Parathyroid adenoma (tissue), 2 donors: Measurements from ENCODE around the gene COL4A2.
A peak's percentile ranks its signal among the peaks of the same experiment; 100 is the strongest.
"Not testable (repeated sequence)": the region's sequence is repeated elsewhere in the genome, so short reads cannot be mapped to it uniquely, and the experiment has no call there.

ENCODE experiments used
- H2AFZ ChIP-seq: fragments of 300-600 bp; sonication (generic); one replicate; pipeline ENCODE4 v1.7.0; 2017; ENCODE audit warnings: antibody characterized with exemption, mild to moderate bottlenecking
- H3K27ac ChIP-seq: fragments of 300-600 bp; sonication (generic); one replicate; pipeline ENCODE4 v1.7.0; 2017
- H3K27me3 ChIP-seq: fragments of 300-600 bp; sonication (generic); one replicate; pipeline ENCODE4 v1.7.0; 2017; ENCODE audit warnings: low read length; ENCODE audit not compliant: control insufficient read depth, insufficient read depth
- H3K36me3 ChIP-seq: fragments of 300-600 bp; sonication (generic); one replicate; pipeline ENCODE4 v1.7.0; 2017; ENCODE audit warnings: low read length; ENCODE audit not compliant: control insufficient read depth, insufficient read depth
- H3K4me1 ChIP-seq: fragments of 300-600 bp; sonication (generic); one replicate; pipeline ENCODE4 v1.7.0; 2017; ENCODE audit warnings: control low read depth
- H3K4me2 ChIP-seq: fragments of 300-600 bp; sonication (generic); one replicate; pipeline ENCODE4 v1.7.0; 2017; ENCODE audit warnings: low read length
- H3K4me3 ChIP-seq: fragments of 300-600 bp; sonication (generic); one replicate; pipeline ENCODE4 v1.7.0; 2017; ENCODE audit warnings: low read depth, low read length
- H3K79me2 ChIP-seq: fragments of 300-600 bp; sonication (generic); one replicate; pipeline ENCODE4 v1.7.0; 2017; ENCODE audit warnings: control low read depth
- H3K9ac ChIP-seq: fragments of 300-600 bp; sonication (generic); one replicate; pipeline ENCODE4 v1.7.0; 2017; ENCODE audit warnings: mild to moderate bottlenecking
- H3K9me3 ChIP-seq: fragments of 300-600 bp; sonication (generic); one replicate; pipeline ENCODE4 v1.7.0; 2017; ENCODE audit warnings: low read length; ENCODE audit not compliant: control insufficient read depth
- CTCF ChIP-seq: fragments of 300-600 bp; sonication (generic); IDR thresholded peaks from one replicate; pipeline ENCODE4 v1.7.0; 2017; ENCODE audit warnings: antibody characterized with exemption, mild to moderate bottlenecking
- donor health status: primary hyperparathyroidism.

COL4A2 gene

GRCh38 chr13:110309661-110310524, 2.8 kb downstream of the COL4A2 start:
- H3K9me3 ChIP-seq, result no peaks in the 10 kb centered on the region
- TF ChIP-seq CTCF, result no peak
- H3K9ac ChIP-seq, result no peak overlapping the region
- H3K4me3 ChIP-seq, result no peak overlapping the region
- H3K36me3 ChIP-seq, result no peaks in the 10 kb centered on the region
- H3K27ac ChIP-seq, result peak overlapping the region; percentile 15
- H2AFZ ChIP-seq, result no peak overlapping the region
- H3K4me2 ChIP-seq, result no peak overlapping the region
- H3K27me3 ChIP-seq, result peaks cover 2% of the 10 kb centered on the region
- no peaks in the 10 kb centered on the region for H3K79me2 ChIP-seq
- no peaks in the 10 kb centered on the region for H3K4me1 ChIP-seq

GRCh38 chr13:110310541-110311442, 3.7 kb downstream of the COL4A2 start:
- no peak for TF ChIP-seq CTCF
- H3K4me2 ChIP-seq, result no peak overlapping the region
- H3K4me3 ChIP-seq, result no peak overlapping the region
- no peaks in the 10 kb centered on the region for H3K4me1 ChIP-seq
- no peaks in the 10 kb centered on the region for H3K36me3 ChIP-seq
- H3K79me2 ChIP-seq, result no peaks in the 10 kb centered on the region
- H3K27ac ChIP-seq, result peak overlapping the region; percentile 24
- H2AFZ ChIP-seq, result no peak overlapping the region
- H3K27me3 ChIP-seq, result peaks cover 2% of the 10 kb centered on the region
- H3K9me3 ChIP-seq, result no peaks in the 10 kb centered on the region
- H3K9ac ChIP-seq, result no peak overlapping the region

- no peak overlapping the region for H2AFZ ChIP-seq
- TF ChIP-seq CTCF, result no peak
- no peak overlapping the region for H3K4me3 ChIP-seq
- peak overlapping the region; percentile 49 for H3K27ac ChIP-seq
- no peaks in the 10 kb centered on the region for H3K79me2 ChIP-seq
- H3K27me3 ChIP-seq, result no peaks in the 10 kb centered on the region
- H3K9ac ChIP-seq, result no peak overlapping the region
- no peaks in the 10 kb centered on the region for H3K4me1 ChIP-seq
- no peak overlapping the region for H3K4me2 ChIP-seq
- H3K36me3 ChIP-seq, result no peaks in the 10 kb centered on the region
- H3K9me3 ChIP-seq, result no peaks in the 10 kb centered on the region
These were observed 4.6 kb downstream of the COL4A2 start for GRCh38 chr13:110311443-110312338.

GRCh38 chr13:110312339-110313031, 5.4 kb downstream of the COL4A2 start:
- Histone ChIP-seq H3K4me3 (no peak overlapping the region), H3K4me1 (no peaks in the 10 kb centered on the region), H3K4me2 (no peak overlapping the region), H3K9me3 (no peaks in the 10 kb centered on the region), H3K79me2 (no peaks in the 10 kb centered on the region), H3K27ac (no peak overlapping the region), H3K9ac (no peak overlapping the region), H3K27me3 (no peaks in the 10 kb centered on the region), H2AFZ (no peak overlapping the region), H3K36me3 (no peaks in the 10 kb centered on the region)
- TF ChIP-seq CTCF, result no peak

- not testable (repeated sequence) for H3K4me3 ChIP-seq, H2AFZ ChIP-seq, H3K27ac ChIP-seq, H3K36me3 ChIP-seq, H3K4me1 ChIP-seq, H3K27me3 ChIP-seq, H3K9me3 ChIP-seq, H3K9ac ChIP-seq, H3K4me2 ChIP-seq, H3K79me2 ChIP-seq
These were observed 6.2 kb downstream of the COL4A2 start for GRCh38 chr13:110313261-110313660.

GRCh38 chr13:110313733-110314132, 6.6 kb downstream of the COL4A2 start:
- H3K4me1 ChIP-seq, H3K27ac ChIP-seq, H3K79me2 ChIP-seq, H3K9ac ChIP-seq, H3K9me3 ChIP-seq, H2AFZ ChIP-seq, H3K4me3 ChIP-seq, H3K27me3 ChIP-seq, H3K4me2 ChIP-seq, H3K36me3 ChIP-seq: not testable (repeated sequence)
